Effector memory CD8-positive, alpha-beta T cell (primary cell): ENCODE measurements around the gene NPHP1.
"Not testable (repeated sequence)": the region's sequence is repeated elsewhere in the genome, so short reads cannot be mapped to it uniquely, and the experiment has no call there.

ENCODE experiments used
- ATAC-seq: fragments of 150-1000 bp; cut with Tn5 transposase; replicated peaks from 2 replicates; pipeline ENCODE4 v1.10.0; 2021; ENCODE audit warnings: mild to moderate bottlenecking, moderate library complexity
- DNase-seq, 3 experiments: peaks; one replicate each; pipeline ENCODE4 v3.0.0; 2021
- H3K27ac Mint-ChIP-seq, 2 donors: one replicate each; pipeline ENCODE4 v1.8.0; 2022; ENCODE audit warnings: mild to moderate bottlenecking in 2 of 2, mixed read lengths in 2 of 2, moderate library complexity in 2 of 2
- H3K27me3 Mint-ChIP-seq, 2 donors: one replicate each; pipeline ENCODE4 v1.8.0; 2022; ENCODE audit warnings: mixed read lengths in 2 of 2
- H3K36me3 Mint-ChIP-seq: one replicate; pipeline ENCODE4 v1.8.0; 2022; ENCODE audit warnings: mild to moderate bottlenecking, moderate library complexity, mixed read lengths; ENCODE audit not compliant: insufficient read depth
- H3K4me1 Mint-ChIP-seq, 2 donors: one replicate each; pipeline ENCODE4 v1.8.0; 2022; ENCODE audit warnings: low read depth in 2 of 2, mixed read lengths in 2 of 2
- H3K4me3 Mint-ChIP-seq, 2 donors: one replicate each; pipeline ENCODE4 v1.8.0; 2022; ENCODE audit warnings: mild to moderate bottlenecking in 2 of 2, mixed read lengths in 2 of 2, moderate library complexity in 2 of 2
- H3K9me3 Mint-ChIP-seq, 2 donors: one replicate each; pipeline ENCODE4 v1.8.0; 2022; ENCODE audit warnings: mixed read lengths in 2 of 2

The NPHP1 gene

GRCh38 chr2:110100880-110101279 lies 103.9 kb downstream of the NPHP1 start:
- not testable (repeated sequence) for H3K36me3 Mint-ChIP-seq, H3K27ac Mint-ChIP-seq, H3K9me3 Mint-ChIP-seq, H3K4me3 Mint-ChIP-seq, ATAC-seq, DNase-seq, H3K4me1 Mint-ChIP-seq
- peaks cover 50 to 77% of the 10 kb centered on the region in 2 donors for H3K27me3 Mint-ChIP-seq

- DNase-seq (no peak), ATAC-seq (no peak)
- H3K9me3 Mint-ChIP-seq, result no peaks in the 10 kb centered on the region
- H3K36me3 Mint-ChIP-seq, result no peaks in the 10 kb centered on the region
- peaks cover 46 to 74% of the 10 kb centered on the region in 2 donors for H3K27me3 Mint-ChIP-seq
- no peak overlapping the region for H3K27ac Mint-ChIP-seq
- no peak overlapping the region for H3K4me3 Mint-ChIP-seq
- no peaks in the 10 kb centered on the region for H3K4me1 Mint-ChIP-seq
These were observed 104.3 kb downstream of the NPHP1 start for GRCh38 chr2:110100480-110100879.

GRCh38 chr2:110099471-110100225 lies 105.2 kb downstream of the NPHP1 start:
- Mint-ChIP-seq H3K36me3 (no peaks in the 10 kb centered on the region), H3K27me3 (peaks cover 37 to 66% of the 10 kb centered on the region in 2 donors), H3K4me1 (no peaks in the 10 kb centered on the region), H3K4me3 (no peak overlapping the region), H3K27ac (no peak overlapping the region), H3K9me3 (no peaks in the 10 kb centered on the region)
- ATAC-seq (no peak), DNase-seq (no peak)

- Mint-ChIP-seq H3K4me3 (no peak overlapping the region), H3K9me3 (no peaks in the 10 kb centered on the region), H3K27ac (no peak overlapping the region), H3K27me3 (peaks cover 31 to 60% of the 10 kb centered on the region in 2 donors), H3K36me3 (no peaks in the 10 kb centered on the region), H3K4me1 (no peaks in the 10 kb centered on the region)
- no peak for ATAC-seq
- no peak for DNase-seq
These were observed 105.8 kb downstream of the NPHP1 start for GRCh38 chr2:110099038-110099425.

- peaks cover 22 to 46% of the 10 kb centered on the region in 2 donors for H3K27me3 Mint-ChIP-seq
- H3K27ac Mint-ChIP-seq, result no peak overlapping the region
- no peak overlapping the region for H3K4me3 Mint-ChIP-seq
- ATAC-seq (no peak), DNase-seq (no peak)
- no peaks in the 10 kb centered on the region for H3K36me3 Mint-ChIP-seq
- H3K9me3 Mint-ChIP-seq, result no peaks in the 10 kb centered on the region
- H3K4me1 Mint-ChIP-seq, result no peaks in the 10 kb centered on the region
These were observed 107.2 kb downstream of the NPHP1 start for GRCh38 chr2:110097506-110098220.

GRCh38 chr2:110095994-110096633 lies 108.7 kb downstream of the NPHP1 start:
- no peak overlapping the region for H3K4me3 Mint-ChIP-seq
- DNase-seq (no peak), ATAC-seq (no peak)
- H3K36me3 Mint-ChIP-seq, result no peaks in the 10 kb centered on the region
- no peaks in the 10 kb centered on the region for H3K4me1 Mint-ChIP-seq
- H3K9me3 Mint-ChIP-seq, result no peaks in the 10 kb centered on the region
- peaks cover 8 to 30% of the 10 kb centered on the region in 2 donors for H3K27me3 Mint-ChIP-seq
- H3K27ac Mint-ChIP-seq, result no peak overlapping the region

GRCh38 chr2:110094884-110095534 lies 109.8 kb downstream of the NPHP1 start:
- H3K4me1 Mint-ChIP-seq, H3K27ac Mint-ChIP-seq, ATAC-seq, H3K4me3 Mint-ChIP-seq, H3K36me3 Mint-ChIP-seq, H3K9me3 Mint-ChIP-seq, DNase-seq: not testable (repeated sequence)
- peaks cover 6 to 30% of the 10 kb centered on the region in 2 donors for H3K27me3 Mint-ChIP-seq

GRCh38 chr2:110093924-110094323 lies 110.9 kb downstream of the NPHP1 start:
- not testable (repeated sequence) for ATAC-seq, H3K4me3 Mint-ChIP-seq, H3K27ac Mint-ChIP-seq, DNase-seq, H3K9me3 Mint-ChIP-seq, H3K4me1 Mint-ChIP-seq, H3K36me3 Mint-ChIP-seq
- peaks cover 6 to 30% of the 10 kb centered on the region in 2 donors for H3K27me3 Mint-ChIP-seq

- not testable (repeated sequence) for H3K9me3 Mint-ChIP-seq, H3K4me3 Mint-ChIP-seq, H3K36me3 Mint-ChIP-seq, H3K27ac Mint-ChIP-seq, H3K27me3 Mint-ChIP-seq, H3K4me1 Mint-ChIP-seq, ATAC-seq, DNase-seq
These were observed 114.6 kb downstream of the NPHP1 start for GRCh38 chr2:110090164-110090563.

- H3K36me3 Mint-ChIP-seq, H3K9me3 Mint-ChIP-seq, DNase-seq, H3K27ac Mint-ChIP-seq, H3K4me3 Mint-ChIP-seq, ATAC-seq, H3K27me3 Mint-ChIP-seq, H3K4me1 Mint-ChIP-seq: not testable (repeated sequence)
These were observed 121.1 kb downstream of the NPHP1 start for GRCh38 chr2:110083757-110084156.

- H3K4me3 Mint-ChIP-seq, ATAC-seq, DNase-seq, H3K36me3 Mint-ChIP-seq, H3K9me3 Mint-ChIP-seq, H3K4me1 Mint-ChIP-seq, H3K27ac Mint-ChIP-seq, H3K27me3 Mint-ChIP-seq: not testable (repeated sequence)
These were observed 121.7 kb downstream of the NPHP1 start for GRCh38 chr2:110083162-110083561.

GRCh38 chr2:110078104-110078503 lies 126.7 kb downstream of the NPHP1 start:
- H3K36me3 Mint-ChIP-seq, H3K4me3 Mint-ChIP-seq, H3K4me1 Mint-ChIP-seq, ATAC-seq, H3K9me3 Mint-ChIP-seq, DNase-seq, H3K27ac Mint-ChIP-seq, H3K27me3 Mint-ChIP-seq: not testable (repeated sequence)

- not testable (repeated sequence) for H3K4me3 Mint-ChIP-seq, DNase-seq, H3K27me3 Mint-ChIP-seq, H3K4me1 Mint-ChIP-seq, H3K9me3 Mint-ChIP-seq, ATAC-seq, H3K27ac Mint-ChIP-seq, H3K36me3 Mint-ChIP-seq
These were observed 128.9 kb downstream of the NPHP1 start for GRCh38 chr2:110075896-110076295.
